WI38 (cell line): ENCODE measurements around the gene CELF4.

Source experiments
- H3K4me3 ChIP-seq: 2 replicates; pipeline ENCODE4 v1.5.1; 2011; ENCODE audit warnings: low read depth, mild to moderate bottlenecking, control low read depth, low read length
- TF ChIP-seq, protein P1 (sequence below): IDR thresholded peaks from 2 replicates; pipeline ENCODE4 v1.5.1; 2012; ENCODE audit warnings: low read depth, mild to moderate bottlenecking, control low read depth, low read length

Gene CELF4

GRCh38 chr18:37341473-37342086 lies 224.0 kb downstream of the CELF4 start:
- TF ChIP-seq, protein P1, sequence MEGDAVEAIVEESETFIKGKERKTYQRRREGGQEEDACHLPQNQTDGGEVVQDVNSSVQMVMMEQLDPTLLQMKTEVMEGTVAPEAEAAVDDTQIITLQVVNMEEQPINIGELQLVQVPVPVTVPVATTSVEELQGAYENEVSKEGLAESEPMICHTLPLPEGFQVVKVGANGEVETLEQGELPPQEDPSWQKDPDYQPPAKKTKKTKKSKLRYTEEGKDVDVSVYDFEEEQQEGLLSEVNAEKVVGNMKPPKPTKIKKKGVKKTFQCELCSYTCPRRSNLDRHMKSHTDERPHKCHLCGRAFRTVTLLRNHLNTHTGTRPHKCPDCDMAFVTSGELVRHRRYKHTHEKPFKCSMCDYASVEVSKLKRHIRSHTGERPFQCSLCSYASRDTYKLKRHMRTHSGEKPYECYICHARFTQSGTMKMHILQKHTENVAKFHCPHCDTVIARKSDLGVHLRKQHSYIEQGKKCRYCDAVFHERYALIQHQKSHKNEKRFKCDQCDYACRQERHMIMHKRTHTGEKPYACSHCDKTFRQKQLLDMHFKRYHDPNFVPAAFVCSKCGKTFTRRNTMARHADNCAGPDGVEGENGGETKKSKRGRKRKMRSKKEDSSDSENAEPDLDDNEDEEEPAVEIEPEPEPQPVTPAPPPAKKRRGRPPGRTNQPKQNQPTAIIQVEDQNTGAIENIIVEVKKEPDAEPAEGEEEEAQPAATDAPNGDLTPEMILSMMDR, result no peak
- no peak overlapping the region for H3K4me3 ChIP-seq

DNA sequence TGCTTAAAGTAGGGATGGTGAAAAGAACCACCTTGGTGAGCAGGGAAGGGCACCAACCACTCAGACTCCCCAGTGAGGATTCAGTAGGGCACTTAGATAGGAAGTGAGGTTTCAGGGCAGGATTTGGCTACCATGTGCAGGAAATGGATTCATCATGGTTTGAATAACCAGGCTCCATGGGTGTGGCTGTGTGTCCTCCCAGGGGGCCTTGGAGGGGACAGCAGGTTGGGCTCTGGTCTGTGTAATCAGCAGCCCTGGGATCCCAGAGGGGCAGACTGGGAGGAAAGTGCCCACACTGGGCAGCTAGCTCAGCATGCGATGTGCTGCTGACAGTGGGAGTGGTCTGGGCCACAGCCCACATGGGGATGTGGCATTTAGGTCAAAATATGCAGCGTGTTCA lies 224.6 kb downstream of the CELF4 start:
- no peak overlapping the region for H3K4me3 ChIP-seq
- TF ChIP-seq, protein P1, result no peak

DNA sequence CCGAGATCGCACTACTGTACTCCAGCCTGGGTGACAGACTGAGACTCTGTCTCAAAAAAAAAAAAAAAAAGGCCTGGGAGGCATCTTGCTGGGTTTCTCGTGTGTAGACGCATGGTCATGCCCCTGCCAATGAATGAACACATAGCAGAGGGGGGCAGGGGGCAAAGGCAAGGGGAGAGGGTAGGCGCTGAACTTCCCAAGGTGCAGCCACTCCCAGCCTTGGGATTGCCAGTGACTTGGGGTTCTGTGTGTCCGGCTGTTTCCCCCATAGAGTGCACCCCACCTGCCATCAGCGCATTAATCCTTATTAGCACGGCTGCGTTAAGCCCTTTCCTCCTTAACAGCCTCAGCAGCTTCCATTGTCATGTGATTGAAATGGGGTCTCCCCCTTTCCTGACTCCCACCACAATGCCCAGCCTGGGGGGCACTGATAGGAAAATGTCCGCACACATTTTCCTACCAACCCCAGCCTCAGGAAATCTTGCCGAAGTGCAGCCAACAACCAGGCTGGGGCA lies 225.8 kb downstream of the CELF4 start:
- TF ChIP-seq, protein P1, result no peak
- no peak overlapping the region for H3K4me3 ChIP-seq

- H3K4me3 ChIP-seq, result no peak overlapping the region
- TF ChIP-seq, protein P1, result no peak
Observed at GRCh38 chr18:37336568-37337285, 228.9 kb downstream of the CELF4 start.

- TF ChIP-seq, protein P1, result no peak
- no peak overlapping the region for H3K4me3 ChIP-seq
Observed at GRCh38 chr18:37335409-37335736, 230.2 kb downstream of the CELF4 start.

DNA sequence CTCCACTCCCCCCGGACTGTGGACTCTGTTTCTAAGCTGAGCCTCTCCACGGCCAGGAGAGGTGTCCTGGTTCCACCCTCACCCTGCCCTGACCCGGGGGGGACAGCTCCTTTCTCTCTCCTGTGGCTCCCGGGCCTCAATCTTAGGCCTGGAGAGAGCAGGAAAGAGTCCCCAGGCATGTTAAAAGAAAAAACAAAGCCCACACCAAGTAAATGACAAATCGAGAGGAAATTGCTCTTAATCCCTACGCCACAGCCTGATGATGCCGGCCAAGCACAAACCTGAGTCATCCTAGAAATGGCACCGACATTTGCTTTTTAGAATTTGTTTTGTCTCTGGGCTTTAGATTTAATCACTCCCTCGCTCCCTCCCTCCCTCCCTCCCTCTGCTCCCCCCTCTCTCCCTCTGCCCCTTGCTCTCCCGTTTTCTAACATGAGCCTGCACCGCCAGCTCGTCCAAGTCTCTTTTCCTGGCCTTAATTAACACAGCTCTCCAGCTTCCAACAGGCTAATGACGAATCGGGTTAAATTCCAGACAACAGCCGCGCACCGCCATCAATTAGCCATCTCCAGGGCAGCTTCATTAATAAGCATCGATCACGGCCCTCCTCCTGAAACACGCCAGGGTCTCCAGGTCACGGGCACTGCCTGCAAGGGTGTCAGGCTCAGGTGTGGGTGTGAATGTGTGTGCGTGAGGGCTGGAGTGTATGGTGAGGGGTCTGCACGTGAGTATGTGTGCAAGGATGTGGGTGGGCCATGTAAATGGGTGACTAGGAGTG lies 230.8 kb downstream of the CELF4 start:
- H3K4me3 ChIP-seq, result no peak overlapping the region
- TF ChIP-seq, protein P1, result no peak
